Cardiac septum (tissue), 1 donor: ENCODE results near the gene TMEM100. TPM values are rescaled to one million over a fixed set of nuclear protein-coding genes. Genes with fewer than 3 reads are reported as not detected.
"Not testable (repeated sequence)": the region's sequence is repeated elsewhere in the genome, so short reads cannot be mapped to it uniquely, and the experiment has no call there.

Experiments used
- DNase-seq: peaks from one replicate; pipeline ENCODE4 v3.0.0-alpha.2; 2020; ENCODE audit warnings: low spot score
- intact Hi-C: fragments of 100-400 bp; cut with DNase I; formaldehyde crosslinking; loops from one replicate; pipeline ENCODE4 v1.14.0; 2022
- total RNA-seq: library from RNA; stranded (reverse); fragmentation: NEBNext Ultra II Directional; extraction: Animal tissue kit (Norgen Biotek cat#: 25700); gene quantifications from one replicate; pipeline ENCODE4 v1.2.1, GENCODE V29; 2021
- donor health status: DM: no; HTN: no; CAD: no.

The TMEM100 gene
- total RNA-seq, 1 donor from 2014 or later, result 5.2 TPM

DNA sequence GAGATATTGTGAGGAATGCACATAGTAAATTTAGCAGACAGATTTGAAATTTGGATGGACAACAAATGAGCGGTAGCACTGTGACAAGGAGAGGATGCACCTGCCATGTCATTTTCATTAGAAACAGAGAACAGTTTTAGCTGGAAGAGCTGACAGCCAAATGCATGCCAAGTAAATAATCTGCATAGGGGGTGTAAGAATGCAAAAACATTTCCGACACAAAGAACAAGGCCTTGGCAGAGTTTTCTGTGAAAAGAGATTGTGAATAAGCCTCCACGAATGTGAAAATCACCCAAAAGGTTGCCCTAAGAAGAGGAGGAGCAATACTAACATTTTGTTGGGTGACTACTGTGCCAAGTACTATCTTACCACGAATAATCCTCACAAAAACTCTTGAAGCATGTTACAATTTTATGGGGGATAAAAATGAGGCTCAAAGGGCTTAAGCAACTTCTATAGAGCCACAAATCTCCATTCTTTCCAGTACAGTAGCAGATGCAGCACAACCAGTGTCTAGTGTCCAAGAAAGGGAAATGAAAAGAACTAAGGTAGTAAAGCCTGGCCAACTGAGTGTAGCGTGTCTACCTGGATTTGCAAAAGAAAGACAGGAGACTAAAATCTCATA lies 28.3 kb downstream of the TMEM100 start:
- DNase-seq, result no peak
- intact Hi-C loops, result loop anchor here (1.0 kb wide), 1 partner anchor 15 kb away; no protein-coding TSS in a partner anchor

DNA sequence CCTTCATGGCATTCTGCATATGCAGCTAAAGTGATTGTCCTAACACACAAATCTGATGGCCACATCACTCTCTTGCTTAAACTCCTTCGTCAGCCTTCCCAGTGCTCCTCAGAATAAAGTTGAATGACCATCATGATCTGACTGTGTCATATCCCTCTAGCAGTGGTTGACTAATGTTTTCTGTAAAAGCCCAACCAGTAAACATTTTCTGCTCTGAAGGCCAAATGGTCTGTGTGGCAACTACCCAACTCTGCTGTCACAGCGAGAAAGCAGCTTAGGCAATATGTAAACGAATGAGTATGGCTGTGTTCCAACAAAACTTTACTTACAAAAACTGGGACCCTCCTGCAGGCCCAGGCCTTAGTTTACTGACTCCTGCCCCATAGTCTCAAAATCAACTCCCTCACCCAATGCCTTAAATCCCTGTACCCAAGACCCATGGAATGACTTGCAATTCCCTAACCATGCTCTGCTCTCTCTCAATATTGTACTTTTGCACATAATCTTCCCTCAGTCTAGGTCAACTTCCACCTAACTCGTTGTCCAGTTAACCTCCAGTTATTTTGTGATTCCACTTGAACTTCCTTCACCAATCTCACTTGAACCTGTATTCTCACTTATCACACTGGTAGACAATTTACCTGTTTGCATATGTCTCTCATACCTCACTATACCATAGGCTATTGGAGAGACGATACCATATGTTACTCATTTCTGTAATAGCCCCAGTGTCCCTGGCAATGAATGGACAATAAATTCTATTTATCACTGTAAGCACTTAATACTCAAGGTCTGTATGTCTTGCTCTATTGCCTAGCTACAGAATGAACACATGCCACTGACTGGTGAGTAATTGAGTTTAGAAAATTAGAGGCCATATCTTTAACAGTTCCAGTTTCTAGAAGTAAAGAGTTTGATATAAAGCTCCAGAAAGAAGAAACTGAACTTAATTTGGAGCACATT lies 29.1 kb downstream of the TMEM100 start:
- intact Hi-C loops, result loop anchor here (1.0 kb wide), 1 partner anchor 16 kb away; no protein-coding TSS in a partner anchor
- DNase-seq, result no peak

DNA sequence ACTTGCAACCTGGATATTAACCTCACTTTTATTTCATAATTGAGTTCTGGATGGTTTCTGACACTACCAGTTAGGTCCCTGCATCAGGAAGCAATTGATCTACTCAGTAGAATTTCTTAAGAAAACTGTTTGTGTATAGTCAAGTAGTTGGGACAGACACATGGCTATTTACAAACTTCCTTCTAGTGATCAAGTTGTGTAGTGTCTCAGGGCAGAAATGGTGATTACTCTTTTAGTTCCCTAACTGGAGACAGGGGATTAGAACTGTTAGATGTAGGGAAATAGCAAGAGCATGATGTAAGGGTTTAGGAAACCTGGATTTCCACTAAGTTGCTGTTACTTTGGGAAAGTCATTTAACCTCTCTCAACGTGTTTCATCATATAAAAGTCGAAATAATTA lies 30.4 kb downstream of the TMEM100 start:
- intact Hi-C loops, result no loop called here
- no peak for DNase-seq

DNA sequence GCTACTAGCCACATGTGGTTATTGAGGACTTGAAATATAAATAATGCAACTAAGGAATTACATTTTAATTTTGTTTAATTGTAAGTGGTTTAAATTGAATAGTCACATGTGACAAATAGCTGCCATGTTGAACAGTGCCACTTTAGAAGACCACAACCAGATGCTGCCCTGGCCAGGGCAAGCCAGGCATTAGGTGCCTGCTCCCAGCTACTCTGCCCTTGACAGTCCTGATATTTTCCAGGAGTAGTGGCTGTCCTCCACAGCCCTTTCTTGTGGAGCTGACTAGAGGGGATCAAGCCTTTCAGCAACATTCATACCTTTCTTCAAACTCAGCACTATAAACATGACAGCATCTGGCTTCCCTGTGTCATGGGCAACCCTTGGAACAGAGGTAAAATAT lies 31.0 kb downstream of the TMEM100 start:
- intact Hi-C loops, result no loop called here
- no peak for DNase-seq

DNA sequence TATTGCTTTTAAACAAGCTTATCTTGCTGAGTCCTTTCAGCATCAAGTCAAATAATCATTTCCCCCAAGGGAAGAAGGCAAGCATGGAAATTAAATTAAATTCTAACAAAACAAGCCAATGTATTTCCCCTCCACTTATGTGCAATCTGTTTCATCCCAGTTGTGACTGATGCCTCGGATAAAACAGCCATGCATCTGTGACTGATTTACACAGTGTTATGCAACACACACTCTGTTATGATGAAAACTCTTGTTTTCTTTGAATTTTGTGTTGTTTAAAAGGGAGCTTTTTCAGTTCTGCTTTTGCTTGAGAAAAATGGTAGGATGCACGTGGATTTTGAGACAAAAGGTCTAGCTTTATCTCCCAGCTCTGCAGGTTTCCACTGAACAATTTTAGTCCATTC lies 32.6 kb downstream of the TMEM100 start:
- intact Hi-C loops, result no loop called here
- no peak for DNase-seq

DNA sequence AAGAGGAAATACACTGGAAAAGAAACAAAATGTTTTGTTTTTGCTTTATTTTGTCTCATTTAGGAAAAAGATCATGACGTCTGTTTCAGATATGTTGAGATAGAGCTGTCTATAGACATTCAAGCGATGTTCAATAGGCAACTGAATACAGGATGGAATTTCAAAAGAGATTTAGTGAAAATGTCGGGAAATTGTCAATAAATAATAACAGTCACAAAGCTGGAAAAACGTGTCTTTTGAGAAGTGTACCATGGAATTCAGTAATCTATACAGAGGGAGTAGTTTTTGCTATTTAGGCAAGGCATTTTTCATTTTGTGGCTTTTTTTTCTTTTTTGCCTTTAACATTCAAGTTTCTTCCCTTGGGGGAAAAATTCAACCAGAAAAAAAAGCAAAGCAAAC lies 33.0 kb downstream of the TMEM100 start:
- intact Hi-C loops, result no loop called here
- DNase-seq, result no peak

DNA sequence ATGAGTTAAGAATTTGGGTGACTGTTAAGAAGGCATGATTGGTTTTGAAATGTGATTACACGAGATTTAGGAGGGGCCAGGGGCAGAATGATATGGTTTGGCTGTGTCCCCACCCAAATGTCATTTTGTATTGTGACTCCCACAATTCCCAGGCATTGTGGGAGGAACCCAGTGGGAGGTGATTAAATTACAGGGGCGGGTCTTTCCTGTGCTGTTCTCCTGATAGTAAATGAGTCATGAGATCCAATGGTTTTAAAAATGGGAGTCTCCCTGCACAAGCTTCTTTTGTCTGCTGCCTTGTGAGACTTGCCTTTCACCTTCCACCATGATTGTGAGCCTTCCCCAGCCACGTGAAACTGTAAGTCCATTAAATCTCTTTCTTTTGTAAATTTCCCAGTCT lies 34.6 kb downstream of the TMEM100 start:
- intact Hi-C loops, result no loop called here
- no peak for DNase-seq

DNA sequence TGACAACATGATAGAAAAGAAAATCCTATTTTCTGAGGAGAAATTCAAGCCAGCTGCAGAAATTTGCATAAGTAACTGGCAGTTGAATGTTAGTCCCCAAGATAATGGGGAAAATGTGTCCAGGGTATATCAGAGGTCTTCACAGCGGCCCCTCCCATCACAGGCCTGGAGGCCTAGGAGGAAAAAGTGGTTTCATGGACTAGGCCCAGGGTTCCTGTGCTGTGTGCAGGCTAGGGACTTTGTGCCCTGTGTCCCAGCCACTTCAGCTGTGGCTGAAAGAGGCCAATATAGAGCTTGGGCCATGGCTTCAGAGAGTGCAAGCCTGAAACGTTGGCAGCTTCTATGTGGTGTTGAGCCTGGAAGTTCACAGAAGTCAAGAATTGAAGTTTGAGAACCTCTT lies 35.6 kb downstream of the TMEM100 start:
- no peak for DNase-seq
- intact Hi-C loops, result no loop called here

DNA sequence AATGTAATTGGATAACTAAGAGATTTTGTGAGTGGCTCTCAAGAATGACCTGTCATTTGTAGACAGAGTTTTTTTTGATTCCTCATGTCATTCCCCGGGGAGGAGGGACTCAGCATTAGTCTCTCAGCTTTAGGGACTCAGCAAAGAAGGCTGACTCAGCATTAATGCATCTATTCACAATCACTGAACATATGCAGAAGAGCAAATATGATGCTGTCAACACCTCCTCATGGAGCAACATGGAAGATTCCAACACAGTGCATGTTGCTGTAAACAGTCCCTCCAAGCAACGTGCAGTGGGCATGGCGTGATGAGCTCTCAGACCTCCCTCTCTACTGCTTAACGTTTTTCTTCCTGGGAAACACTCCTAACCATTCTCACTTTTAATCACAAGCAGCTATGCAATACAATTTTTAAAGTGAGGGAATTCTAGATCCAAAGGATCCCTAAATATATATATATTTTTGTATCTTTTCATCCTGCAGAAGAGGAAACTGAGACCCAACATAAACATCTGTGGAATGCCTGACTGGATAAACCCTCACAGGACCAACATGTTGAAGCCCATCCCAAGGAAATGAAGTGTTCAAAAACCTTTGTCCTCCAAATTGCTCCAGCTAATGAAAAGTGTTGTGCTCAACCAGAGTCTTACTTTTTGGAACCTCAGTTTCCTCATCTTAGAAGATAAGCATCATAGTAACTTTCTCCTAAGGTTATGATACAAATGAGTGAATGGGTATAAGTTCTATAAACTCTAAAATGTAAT lies 38.9 kb downstream of the TMEM100 start:
- DNase-seq, result no peak
- intact Hi-C loops, result no loop called here

DNA sequence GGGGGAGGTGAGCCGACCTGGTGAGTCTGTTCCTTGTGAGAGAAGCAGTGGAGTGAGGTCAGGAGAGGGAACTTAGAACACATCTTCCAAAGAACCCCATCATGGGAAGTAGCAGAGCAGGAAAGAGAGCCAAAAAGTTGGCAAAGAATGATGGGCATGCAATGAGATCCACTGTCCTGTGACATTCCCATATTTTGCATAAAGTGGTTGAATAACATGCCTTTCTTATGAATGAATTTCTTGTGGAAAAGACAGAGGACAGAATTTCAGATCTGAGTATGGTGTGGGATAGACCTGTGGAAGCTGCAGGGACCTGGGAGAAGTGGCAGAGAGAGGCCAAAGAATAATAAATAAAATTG lies 41.3 kb downstream of the TMEM100 start:
- no peak for DNase-seq
- intact Hi-C loops, result no loop called here

DNA sequence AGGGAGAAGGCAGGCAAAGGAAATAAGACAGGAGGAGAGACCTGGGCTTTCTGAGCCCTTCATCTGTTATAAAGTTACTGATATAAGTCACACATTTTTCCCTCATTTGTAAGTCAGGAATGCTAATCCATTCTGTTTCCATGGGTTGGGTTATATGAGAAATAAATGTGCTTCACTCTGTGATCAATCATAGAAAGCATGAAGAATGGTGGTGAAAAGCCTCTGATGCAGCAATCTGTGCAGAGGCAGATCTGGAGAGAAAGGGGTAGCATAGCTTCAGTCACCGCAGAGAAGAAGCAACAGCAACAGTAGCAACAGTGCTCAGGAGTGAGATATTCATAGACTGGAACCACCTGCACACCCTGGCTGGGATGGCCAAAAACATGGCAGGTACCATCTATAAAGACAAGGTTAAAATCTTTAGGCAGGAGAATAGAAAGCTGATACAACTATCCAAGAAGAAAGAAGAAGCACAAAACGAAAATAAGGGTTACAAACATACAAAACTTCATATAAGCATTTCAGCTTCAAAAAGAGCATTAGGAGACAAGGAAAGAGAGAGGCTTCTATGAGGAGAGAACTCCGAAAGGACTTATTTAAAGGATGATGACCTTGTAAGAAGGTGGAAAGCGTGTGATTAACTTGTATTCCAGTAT lies 41.9 kb downstream of the TMEM100 start:
- no peak for DNase-seq
- intact Hi-C loops, result no loop called here

DNA sequence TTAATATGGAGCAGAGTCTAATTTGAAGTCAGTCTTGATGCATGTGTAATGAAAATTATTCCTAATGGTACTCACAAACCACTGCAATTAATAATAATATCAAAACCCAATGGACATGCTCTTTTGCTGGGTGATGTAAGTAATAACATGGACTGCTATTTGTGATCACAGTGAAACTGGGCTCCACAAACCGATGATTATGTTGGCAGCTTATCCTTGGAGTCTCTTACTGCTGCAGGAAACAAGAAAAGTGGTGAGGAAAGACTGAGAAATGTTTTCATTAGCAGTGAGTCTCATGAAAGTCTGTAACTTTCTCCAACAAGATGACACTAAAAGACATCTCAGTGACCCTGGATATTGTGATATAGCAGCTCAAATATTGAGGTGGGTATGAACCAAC lies 45.2 kb downstream of the TMEM100 start:
- intact Hi-C loops, result no loop called here
- no peak for DNase-seq

DNA sequence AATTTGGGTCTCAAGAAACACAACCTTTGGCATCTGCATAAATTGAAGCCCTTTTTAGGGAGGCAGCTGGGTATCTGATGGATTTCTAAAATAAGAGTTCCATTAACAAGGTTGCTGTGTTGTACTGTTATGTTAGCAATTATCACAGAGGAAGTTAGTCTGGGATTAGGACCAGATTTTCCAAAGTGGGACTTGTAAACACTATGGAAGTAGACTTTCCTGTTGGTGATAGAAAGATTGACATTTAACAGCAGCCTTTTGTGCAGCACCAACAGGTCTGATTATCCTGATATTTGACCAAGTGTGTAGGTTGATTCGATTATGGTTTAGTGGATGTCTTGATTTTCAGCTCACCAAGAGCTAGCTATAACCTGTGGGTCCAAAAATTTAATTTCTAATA lies 46.4 kb downstream of the TMEM100 start:
- intact Hi-C loops, result no loop called here
- no peak for DNase-seq

DNA sequence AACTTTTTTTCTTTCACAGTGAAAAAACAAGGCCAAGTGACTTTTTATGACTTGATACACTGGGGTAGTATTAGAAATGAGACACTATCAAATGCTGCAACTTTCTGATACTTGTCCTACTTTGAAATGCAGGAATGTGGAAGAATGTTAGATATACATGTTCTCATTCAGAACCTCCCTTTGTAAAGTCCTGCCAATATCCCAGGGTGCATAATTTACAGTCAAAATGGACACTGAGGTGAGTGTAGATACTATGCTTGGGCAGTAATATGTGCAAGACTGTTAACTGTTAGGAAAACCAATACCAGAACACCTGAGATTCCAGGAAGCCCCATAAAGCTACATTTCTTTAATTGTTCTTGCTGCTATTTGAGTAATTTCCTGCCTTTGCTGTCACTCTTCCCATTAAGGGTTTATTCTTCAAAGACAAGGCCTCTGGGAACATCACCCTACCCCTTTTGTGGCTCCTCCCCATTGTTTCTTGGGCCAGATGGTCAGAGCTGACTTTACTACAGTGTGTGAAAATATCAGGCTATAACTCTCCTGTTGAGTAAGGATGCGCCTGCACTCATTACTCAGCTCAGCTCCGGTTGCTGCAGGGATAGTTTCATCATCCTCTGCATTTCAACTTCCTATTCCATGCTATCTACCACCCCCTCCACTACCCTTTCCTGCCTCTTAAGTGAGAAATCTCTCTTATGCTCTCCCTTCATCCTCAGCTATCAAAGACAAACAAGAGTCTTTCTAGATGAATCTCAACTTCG lies 48.7 kb downstream of the TMEM100 start:
- DNase-seq, result no peak
- intact Hi-C loops, result no loop called here

DNA sequence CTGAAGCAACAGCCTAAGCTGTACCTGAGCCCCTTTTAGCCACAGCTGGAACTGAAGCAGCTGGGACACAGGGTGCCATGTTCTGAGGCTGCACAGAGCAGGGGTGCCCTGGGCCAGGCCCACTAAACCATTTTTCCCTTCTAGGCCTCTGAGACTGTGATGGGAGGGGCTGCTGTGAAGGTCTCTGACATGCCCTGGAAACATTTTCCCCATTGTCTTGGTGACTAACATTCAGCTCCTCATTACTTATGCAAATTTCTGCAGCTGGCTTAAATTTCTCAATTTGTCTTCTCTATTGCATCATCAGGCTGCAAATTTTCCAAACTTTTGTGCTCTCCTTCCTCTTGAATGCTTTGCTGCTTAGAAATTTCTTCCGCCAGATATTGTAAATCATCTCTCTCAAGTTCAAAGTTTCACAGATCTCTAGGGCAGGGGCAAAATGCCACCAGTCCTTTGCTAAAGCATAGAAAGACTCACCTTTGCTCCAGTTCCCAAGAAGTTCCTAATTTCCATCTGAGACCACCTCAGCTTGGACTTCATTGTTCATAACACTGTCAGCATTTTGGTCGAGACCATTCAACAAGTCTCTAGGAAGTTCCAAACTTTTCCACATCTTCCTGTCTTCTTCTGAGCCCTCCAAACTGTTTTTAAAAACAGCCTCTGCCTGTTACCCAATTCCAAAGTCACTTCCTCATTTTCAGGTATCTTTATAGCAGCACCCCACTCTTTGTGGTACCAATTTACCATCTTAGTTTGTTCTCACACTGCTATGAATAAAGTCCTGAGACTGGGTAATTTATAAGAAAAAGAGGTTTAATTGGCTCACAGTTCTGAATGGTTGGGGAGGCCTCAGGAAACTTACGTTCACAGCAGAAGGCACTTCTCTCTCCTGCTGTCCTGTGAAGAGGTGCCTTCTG lies 49.8 kb downstream of the TMEM100 start:
- intact Hi-C loops, result no loop called here
- DNase-seq, result no peak

DNA sequence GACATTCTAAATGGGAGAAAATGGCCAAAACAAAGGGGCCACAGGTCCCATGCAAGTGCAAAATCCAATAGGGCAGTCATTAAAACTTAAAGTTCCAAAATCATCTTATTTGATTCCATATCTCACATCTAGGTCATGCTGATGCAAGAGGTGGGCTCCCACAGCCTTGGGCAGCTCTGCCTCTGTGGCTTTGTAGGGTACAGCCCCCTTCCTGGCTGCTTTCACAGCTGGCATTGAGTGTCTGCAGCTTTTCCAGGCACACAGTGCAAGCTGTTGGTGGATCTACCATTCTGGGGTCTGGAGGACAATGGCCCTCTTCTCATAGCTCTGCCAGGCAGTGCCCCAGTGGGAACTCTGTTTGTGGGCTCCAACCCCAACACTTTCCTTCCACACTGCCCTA lies 50.7 kb downstream of the TMEM100 start:
- intact Hi-C loops, DNase-seq: not testable (repeated sequence)
